Neuronal stem cell (in vitro differentiated cells): ENCODE results near the gene SHH.
A peak's percentile ranks its signal among the peaks of the same experiment; 100 is the strongest.

Source experiments
- DNase-seq: peaks from one replicate; pipeline ENCODE4 v3.0.0-alpha.2; 2013; ENCODE audit warnings: low spot score
- H2AFZ ChIP-seq: one replicate; pipeline ENCODE4 v1.6.1; 2013; ENCODE audit warnings: mild to moderate bottlenecking, low read length, inconsistent platforms
- H2AK5ac ChIP-seq: 2 replicates; pipeline ENCODE4 v1.6.1; 2013; ENCODE audit warnings: low read depth, mild to moderate bottlenecking, inconsistent platforms, low read length, moderate library complexity, mixed read lengths
- H2BK120ac ChIP-seq: 2 replicates; pipeline ENCODE4 v1.6.1; 2013; ENCODE audit warnings: low read depth, mild to moderate bottlenecking, inconsistent platforms, low read length, moderate library complexity, mixed read lengths
- H2BK12ac ChIP-seq: one replicate; pipeline ENCODE4 v1.6.1; 2013; ENCODE audit warnings: low read length, inconsistent platforms
- H2BK15ac ChIP-seq: 2 replicates; pipeline ENCODE4 v1.6.1; 2013; ENCODE audit warnings: mild to moderate bottlenecking, low read length, inconsistent platforms, mixed read lengths
- H2BK5ac ChIP-seq: one replicate; pipeline ENCODE4 v1.6.1; 2013; ENCODE audit warnings: inconsistent platforms, mild to moderate bottlenecking, low read length, moderate library complexity
- H3K14ac ChIP-seq: one replicate; pipeline ENCODE4 v1.6.1; 2013; ENCODE audit warnings: low read length, inconsistent platforms
- H3K18ac ChIP-seq: 2 replicates; pipeline ENCODE4 v1.6.1; 2013; ENCODE audit warnings: low read length, inconsistent platforms
- H3K23ac ChIP-seq: 2 replicates; pipeline ENCODE4 v1.6.1; 2013; ENCODE audit warnings: low read depth, mild to moderate bottlenecking, mixed read lengths, low read length, inconsistent platforms; ENCODE audit not compliant: poor library complexity
- H3K27ac ChIP-seq: replicated peaks from 3 replicates; pipeline ENCODE4 v1.5.1; 2013; ENCODE audit warnings: low read length, inconsistent platforms
- H3K27me3 ChIP-seq, 3 experiments: 2 replicates each; pipeline ENCODE4 v1.6.1; 2013; ENCODE audit warnings: low read length in 3 of 3, mild to moderate bottlenecking in 2 of 3, inconsistent platforms in 1 of 3, low read depth in 1 of 3, mixed read lengths in 1 of 3, moderate library complexity in 1 of 3; ENCODE audit not compliant: control insufficient read depth in 3 of 3, insufficient read depth in 3 of 3
- H3K36me3 ChIP-seq, 2 donors: replicated peaks in 1 of 2; 2 replicates each; pipeline ENCODE4 v1.6.1; 2013; ENCODE audit warnings: low read length in 2 of 2; ENCODE audit not compliant: control insufficient read depth in 2 of 2, insufficient read depth in 2 of 2
- H3K4ac ChIP-seq: 2 replicates; pipeline ENCODE4 v1.6.1; 2013; ENCODE audit warnings: inconsistent platforms, mild to moderate bottlenecking, low read length, moderate library complexity
- H3K4me1 ChIP-seq, 2 donors: 1 replicate in 1 of 2; 2 replicates in 1 of 2; pipeline ENCODE4 v1.6.1; 2013; ENCODE audit warnings: low read length in 2 of 2, low read depth in 1 of 2; ENCODE audit not compliant: control insufficient read depth in 2 of 2, insufficient read depth in 1 of 2
- H3K4me2 ChIP-seq: one replicate; pipeline ENCODE4 v1.6.1; 2013; ENCODE audit warnings: mild to moderate bottlenecking, low read length, inconsistent platforms; ENCODE audit not compliant: insufficient read depth, poor library complexity, severe bottlenecking
- H3K4me3 ChIP-seq, 2 donors: 2 replicates each; pipeline ENCODE4 v1.5.1; 2013; ENCODE audit warnings: low read length in 2 of 2, mild to moderate bottlenecking in 2 of 2, inconsistent platforms in 1 of 2, moderate library complexity in 1 of 2
- H3K79me1 ChIP-seq: one replicate; pipeline ENCODE4 v1.6.1; 2013; ENCODE audit warnings: low read depth, mild to moderate bottlenecking, inconsistent platforms, low read length, moderate library complexity
- H3K9ac ChIP-seq: one replicate; pipeline ENCODE4 v1.6.1; 2013; ENCODE audit warnings: mild to moderate bottlenecking, low read depth, low read length, inconsistent platforms; ENCODE audit not compliant: poor library complexity
- H3K9me3 ChIP-seq, 2 donors: replicated peaks in 1 of 2; 2 replicates each; pipeline versions ENCODE3 to v1.6.1; 2013; ENCODE audit warnings: low read length in 2 of 2, mild to moderate bottlenecking in 2 of 2, inconsistent platforms in 1 of 2, low read depth in 1 of 2, mixed read lengths in 1 of 2, moderate library complexity in 1 of 2; ENCODE audit not compliant: control insufficient read depth in 2 of 2, insufficient read depth in 1 of 2
- H4K8ac ChIP-seq: one replicate; pipeline ENCODE4 v1.6.1; 2013; ENCODE audit warnings: low read depth, mild to moderate bottlenecking, inconsistent platforms, low read length, moderate library complexity
- H4K91ac ChIP-seq: one replicate; pipeline ENCODE4 v1.6.1; 2013; ENCODE audit warnings: low read length, low read depth, mild to moderate bottlenecking, inconsistent platforms; ENCODE audit not compliant: poor library complexity
- WGBS, 2 donors: extraction: QIAGEN DNeasy Blood & Tissue Kit; methylation state at CpG; one replicate each; pipeline ENCODE4 v1.1.7; 2013; ENCODE audit warnings: missing lambda C conversion rate in 2 of 2, mixed read lengths in 1 of 2; ENCODE audit not compliant: insufficient read length in 2 of 2, insufficient replicate concordance in 1 of 2; ENCODE audit errors: extremely low coverage in 2 of 2; 5-methylcytosine and 5-hydroxymethylcytosine counted together

SHH gene

GRCh38 chr7:155821851-155822250, 9.6 kb upstream of the SHH start:
- Histone ChIP-seq H3K23ac (no peak overlapping the region), H2BK12ac (no peak overlapping the region), H3K27ac (no peak overlapping the region), H3K9me3 (peaks cover 0 to 2% of the 10 kb centered on the region in 2 donors), H2BK5ac (no peak overlapping the region), H3K14ac (no peak overlapping the region), H3K9ac (no peak overlapping the region), H3K27me3 (peaks cover 0 to 72% (median 2%) of the 10 kb centered on the region in 3 experiments), H3K4ac (no peak overlapping the region), H2AK5ac (no peak overlapping the region), H3K4me1 (no peaks in the 10 kb centered on the region), H4K8ac (no peak overlapping the region), H2BK15ac (no peak overlapping the region), H3K18ac (peak overlapping the region; percentile 15), H3K36me3 (no peaks in the 10 kb centered on the region), H4K91ac (no peak overlapping the region), H3K4me3 (no peak overlapping the region), H2AFZ (no peak overlapping the region), H2BK120ac (no peak overlapping the region), H3K79me1 (no peaks in the 10 kb centered on the region), H3K4me2 (no peak overlapping the region)
- no peak for DNase-seq
- WGBS, 2 donors = no CpG with 5 or more reads among the region's 11 CpGs

- H3K79me1 ChIP-seq = no peaks in the 10 kb centered on the region
- no peak overlapping the region for H4K91ac ChIP-seq
- H2AK5ac ChIP-seq = peak overlapping the region; percentile 37
- H3K4me2 ChIP-seq = no peak overlapping the region
- no peak overlapping the region for H3K9ac ChIP-seq
- no peak overlapping the region for H3K14ac ChIP-seq
- H2BK5ac ChIP-seq = no peak overlapping the region
- H3K18ac ChIP-seq = no peak overlapping the region
- H2BK12ac ChIP-seq = no peak overlapping the region
- H2BK15ac ChIP-seq = no peak overlapping the region
- no peak overlapping the region for H3K27ac ChIP-seq
- no peak for DNase-seq
- no peaks in the 10 kb centered on the region for H3K36me3 ChIP-seq
- H3K4me3 ChIP-seq = no peak overlapping the region
- H3K27me3 ChIP-seq = peaks cover 0 to 83% (median 3%) of the 10 kb centered on the region in 3 experiments
- H3K4ac ChIP-seq = no peak overlapping the region
- H3K4me1 ChIP-seq = no peaks in the 10 kb centered on the region
- no peak overlapping the region for H2BK120ac ChIP-seq
- no peak overlapping the region for H2AFZ ChIP-seq
- H3K9me3 ChIP-seq = peaks cover 0 to 2% of the 10 kb centered on the region in 2 donors
- H4K8ac ChIP-seq = no peak overlapping the region
- H3K23ac ChIP-seq = no peak overlapping the region
- WGBS, 2 donors = no CpG with 5 or more reads among the region's 13 CpGs
Measured at GRCh38 chr7:155820788-155821187, 8.5 kb upstream of the SHH start.

- Histone ChIP-seq H2BK12ac (peak overlapping the region; percentile 85), H2BK15ac (peak overlapping the region; percentile 62), H2BK120ac (no peak overlapping the region), H4K8ac (no peak overlapping the region), H3K18ac (peak overlapping the region; percentile 40), H2AK5ac (peak overlapping the region; percentile 37), H3K4me2 (no peak overlapping the region), H3K27ac (no peak overlapping the region), H3K4me1 (no peaks in the 10 kb centered on the region), H3K23ac (peak overlapping the region; percentile 74), H3K9ac (peak overlapping the region; percentile 10), H3K9me3 (peaks cover 0 to 2% of the 10 kb centered on the region in 2 donors), H4K91ac (no peak overlapping the region), H3K4ac (no peak overlapping the region), H2BK5ac (no peak overlapping the region), H3K36me3 (no peaks in the 10 kb centered on the region), H3K79me1 (no peaks in the 10 kb centered on the region), H2AFZ (no peak overlapping the region), H3K27me3 (peaks cover 0 to 86% (median 3%) of the 10 kb centered on the region in 3 experiments), H3K14ac (peak overlapping the region; percentile 97), H3K4me3 (no peak overlapping the region)
- no CpG with 5 or more reads among the region's 18 CpGs for WGBS, 2 donors
- DNase-seq = no peak
Measured at GRCh38 chr7:155820246-155820645, 8.0 kb upstream of the SHH start.

- Histone ChIP-seq H2BK12ac (no peak overlapping the region), H3K4me2 (no peak overlapping the region), H3K4me1 (no peaks in the 10 kb centered on the region), H3K23ac (no peak overlapping the region), H2AK5ac (no peak overlapping the region), H3K4ac (no peak overlapping the region), H4K8ac (no peak overlapping the region), H3K9me3 (peaks cover 0 to 2% of the 10 kb centered on the region in 2 donors), H3K18ac (no peak overlapping the region), H3K14ac (no peak overlapping the region), H2AFZ (no peak overlapping the region), H2BK5ac (no peak overlapping the region), H3K9ac (no peak overlapping the region), H3K27me3 (peaks cover 6 to 83% (median 10%) of the 10 kb centered on the region in 3 experiments), H3K79me1 (no peaks in the 10 kb centered on the region), H3K4me3 (no peak overlapping the region), H4K91ac (no peak overlapping the region), H3K27ac (no peak overlapping the region), H2BK120ac (no peak overlapping the region), H3K36me3 (no peaks in the 10 kb centered on the region), H2BK15ac (no peak overlapping the region)
- WGBS, 2 donors = no CpG with 5 or more reads among the region's 12 CpGs
- DNase-seq = no peak
Measured at GRCh38 chr7:155819186-155819585, 6.9 kb upstream of the SHH start.
